Posterior vena cava (tissue), 2 donors: Measurements from ENCODE around the gene REV3L. TPM values are rescaled to one million over a fixed set of nuclear protein-coding genes. Genes with fewer than 3 reads are reported as not detected.

ENCODE experiments used
- DNase-seq: peaks from one replicate; pipeline ENCODE4 v3.0.0-alpha.2; 2020; ENCODE audit warnings: low spot score
- intact Hi-C, 2 donors: fragments of 100-400 bp; cut with DNase I; formaldehyde crosslinking; loops; one replicate each; pipeline versions ENCODE4 v1.14.1 to v1.14.2; 2022 to 2023
- total RNA-seq, 2 donors: library from RNA; stranded (reverse); fragmentation: NEBNext Ultra II Directional; extraction: Animal tissue kit (Norgen Biotek cat#: 25700); gene quantifications; one replicate each; pipeline ENCODE4 v1.2.1, GENCODE V29; 2021
- donor health status: DM: yes; HTN: yes; CAD: no.
- donor health status: DM: yes; HTN: yes; CAD: no.

Gene REV3L
- total RNA-seq, 2 donors from 2014 or later, result 63.3 to 70.7 TPM

DNA sequence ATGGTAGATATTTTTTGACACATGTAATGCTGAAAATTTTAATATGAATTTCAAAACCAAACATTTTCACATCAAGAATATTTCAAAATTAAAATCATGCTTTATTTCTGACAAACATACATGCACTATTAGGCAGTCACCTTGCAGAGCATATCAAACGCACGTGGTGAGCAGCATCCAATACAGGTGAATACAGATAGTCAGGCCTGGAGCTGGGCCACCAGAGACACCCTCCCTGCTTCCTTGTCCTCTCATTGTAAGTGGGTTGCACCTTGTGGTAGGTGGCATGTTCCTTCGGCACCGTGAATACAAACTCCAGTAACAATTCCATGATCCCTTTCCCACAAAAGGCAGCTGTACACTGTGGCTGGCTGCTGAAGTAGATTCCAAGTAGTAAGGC lies 8.9 kb downstream of the REV3L start:
- no peak for DNase-seq
- intact Hi-C loops, result no loop called here

DNA sequence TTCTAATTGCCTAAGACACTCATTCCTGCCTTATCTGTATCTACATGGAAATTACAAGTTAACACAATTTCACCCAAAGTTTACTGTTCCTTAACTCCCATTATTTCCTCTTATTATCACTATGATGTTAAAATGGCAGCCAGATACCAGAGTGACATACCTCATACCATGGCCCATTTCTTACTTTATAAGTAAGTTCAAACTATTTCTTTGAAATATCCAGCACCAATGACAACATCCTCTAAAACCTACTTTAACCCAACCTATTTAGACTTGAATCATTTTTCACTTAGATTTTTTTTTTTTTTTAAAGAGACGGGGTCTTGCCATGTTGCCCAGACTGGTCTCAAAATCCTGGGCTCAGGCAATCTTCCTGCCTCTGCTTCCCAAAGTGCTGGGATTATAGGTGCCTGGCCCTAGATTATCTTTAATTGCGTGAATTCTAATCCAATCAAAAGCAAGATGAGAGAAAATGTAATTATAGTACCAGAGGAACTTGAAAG lies 10.0 kb downstream of the REV3L start:
- no peak for DNase-seq
- intact Hi-C loops, result no loop called here

DNA sequence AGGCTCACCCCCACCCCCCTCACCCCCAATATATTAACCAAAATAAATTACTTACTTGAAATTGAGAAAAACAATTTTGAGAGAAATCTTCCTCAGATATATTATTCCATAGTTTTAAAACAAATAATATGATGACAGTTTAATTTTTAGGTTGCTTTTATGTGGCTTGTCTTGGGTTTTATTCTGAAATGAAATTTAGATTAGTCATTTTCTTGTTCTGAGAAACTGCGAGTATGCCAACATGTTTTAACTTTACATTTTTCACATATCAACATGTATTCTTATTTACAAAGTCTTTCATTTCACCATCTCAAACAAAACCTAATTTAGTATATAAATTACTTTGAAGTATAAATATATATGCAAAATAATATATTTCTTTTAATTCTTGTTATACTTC lies 11.1 kb downstream of the REV3L start:
- intact Hi-C loops, result no loop called here
- DNase-seq, result no peak

DNA sequence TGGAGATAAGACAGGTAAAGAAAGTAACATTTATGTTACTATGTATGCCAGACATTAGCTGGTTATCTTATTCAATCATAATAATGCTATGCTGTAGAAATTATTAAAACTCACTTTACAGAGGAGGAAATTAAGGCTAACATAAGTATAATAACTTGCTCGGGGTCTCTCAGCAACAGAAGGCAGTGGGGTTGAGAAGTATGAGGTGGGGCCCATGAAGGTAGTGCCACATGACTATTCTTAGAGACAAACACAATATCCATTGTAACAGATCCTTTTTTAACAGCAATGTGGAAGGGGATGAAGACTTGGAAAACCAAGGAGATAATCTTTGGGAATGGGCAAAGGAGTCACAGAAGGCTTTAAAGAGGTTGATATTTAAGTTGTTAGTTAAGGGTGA lies 11.5 kb downstream of the REV3L start:
- intact Hi-C loops, result no loop called here

DNA sequence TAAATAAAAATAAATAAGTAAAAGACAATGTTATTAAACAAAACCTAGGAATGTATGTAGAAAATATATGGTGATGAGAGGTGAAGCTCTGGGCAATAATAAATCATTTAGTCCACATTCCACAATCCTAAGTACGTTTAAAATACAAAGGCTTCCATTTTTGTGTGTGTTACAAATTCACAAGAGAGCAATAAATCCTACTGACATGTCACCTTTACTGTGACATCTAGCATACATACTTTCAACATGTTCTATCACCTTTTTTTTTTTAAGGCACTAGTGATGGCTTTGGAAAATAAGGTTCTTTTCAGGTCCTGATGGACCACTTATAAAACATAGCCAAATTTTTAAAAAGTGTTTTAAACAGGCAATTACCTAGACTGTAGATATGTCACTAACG lies 12.0 kb downstream of the REV3L start:
- DNase-seq, result no peak
- intact Hi-C loops, result no loop called here

More for the DNA sequence above, 11.5 kb downstream of the REV3L start:
- DNase-seq, result no peak

DNA sequence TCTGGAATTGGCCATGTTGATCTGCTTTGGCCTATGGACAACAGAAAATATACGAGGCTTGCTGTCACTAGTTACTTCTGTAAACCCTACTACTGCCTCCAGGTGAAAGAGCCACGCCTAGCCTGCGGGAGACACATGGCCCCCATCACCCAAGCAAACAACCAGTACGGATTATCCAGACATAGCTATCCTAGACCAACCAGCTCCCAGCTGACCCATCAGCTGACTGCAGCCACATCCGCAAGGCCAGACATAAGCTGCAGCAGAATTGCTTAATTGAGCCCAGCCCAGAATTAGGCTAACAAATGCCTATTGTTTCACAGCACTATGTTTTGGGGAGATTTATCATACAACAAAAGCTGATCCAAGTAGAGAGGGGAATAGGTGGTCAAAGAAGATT lies 13.5 kb downstream of the REV3L start:
- intact Hi-C loops, result no loop called here
- no peak for DNase-seq

DNA sequence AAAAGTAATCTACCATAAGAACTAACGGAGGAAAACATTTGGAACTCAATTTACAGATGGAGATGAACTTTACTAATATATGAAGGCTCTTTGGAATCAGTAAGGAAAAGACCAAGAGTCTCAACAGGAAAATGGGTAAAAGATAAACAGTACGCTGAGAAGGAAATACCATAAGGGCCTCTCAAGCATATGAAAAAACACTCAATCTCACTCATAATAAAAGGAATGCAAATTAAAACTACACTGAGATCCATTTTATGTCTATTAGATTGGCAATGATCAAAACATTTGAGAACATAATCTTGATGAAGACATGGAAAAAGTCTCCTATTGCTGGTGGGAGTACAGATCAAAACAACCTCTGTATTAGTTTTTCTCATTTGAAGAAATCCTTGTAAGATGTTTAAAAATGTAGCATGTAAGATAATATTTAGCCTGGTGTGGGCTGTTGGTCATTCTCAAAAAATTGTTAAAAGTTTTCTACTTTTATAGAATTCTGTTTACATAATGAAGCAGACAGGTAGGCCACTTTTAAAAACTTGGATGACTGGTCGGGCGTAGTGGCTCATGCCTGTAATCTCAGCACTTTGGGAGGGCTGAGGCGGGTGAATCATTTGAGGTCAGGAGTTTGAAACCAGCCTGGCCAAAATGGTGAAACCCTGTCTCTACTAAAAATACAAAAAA lies 14.5 kb downstream of the REV3L start:
- intact Hi-C loops, result no loop called here
- DNase-seq, result no peak

DNA sequence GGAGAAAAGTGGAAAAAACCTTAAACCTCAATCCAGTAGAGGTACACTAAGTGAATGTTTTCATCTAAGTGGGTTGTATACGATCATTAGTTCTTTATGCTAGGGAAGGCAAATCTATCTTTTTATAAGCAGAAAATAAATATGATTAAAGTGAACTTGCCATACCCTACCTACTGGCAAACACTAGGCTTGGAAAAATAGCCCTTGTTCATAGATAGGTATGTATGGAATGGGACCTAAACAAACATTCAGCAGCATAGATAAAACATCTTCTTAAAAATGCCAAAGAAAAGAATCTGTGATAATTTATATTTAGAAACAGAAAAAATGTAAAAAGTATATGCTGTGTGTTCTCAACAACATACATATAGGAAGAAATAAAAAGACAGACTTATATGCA lies 18.8 kb downstream of the REV3L start:
- intact Hi-C loops, result no loop called here
- DNase-seq, result no peak

DNA sequence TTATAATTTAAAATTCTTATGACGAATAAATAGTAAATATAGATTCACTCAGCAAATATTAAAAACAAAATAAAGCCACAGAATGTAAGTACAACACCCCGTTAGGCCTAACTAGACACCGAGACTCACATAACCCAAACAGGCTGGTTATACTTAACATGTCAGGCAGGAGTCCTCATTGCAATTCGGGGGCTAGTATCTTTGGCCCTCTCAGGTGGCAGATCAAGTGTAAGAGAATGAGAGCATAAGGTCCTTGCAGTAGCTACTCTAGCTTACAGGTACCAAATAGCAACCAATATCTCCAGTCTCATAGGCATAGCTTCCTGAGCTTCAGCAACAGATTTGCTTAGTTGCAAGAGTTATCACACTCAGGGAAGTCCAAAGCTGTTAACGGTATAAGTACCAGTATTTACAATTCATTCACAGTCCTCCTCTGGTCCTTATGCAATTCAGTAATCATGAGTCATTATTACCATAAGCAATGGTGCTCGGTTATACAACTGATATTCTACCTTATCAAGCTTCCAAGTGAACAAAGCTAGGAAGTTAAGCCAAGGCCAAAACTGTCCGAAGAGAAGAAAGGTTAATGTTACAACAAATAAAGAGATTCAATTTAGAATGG lies 20.1 kb downstream of the REV3L start:
- intact Hi-C loops, result no loop called here
- no peak for DNase-seq

DNA sequence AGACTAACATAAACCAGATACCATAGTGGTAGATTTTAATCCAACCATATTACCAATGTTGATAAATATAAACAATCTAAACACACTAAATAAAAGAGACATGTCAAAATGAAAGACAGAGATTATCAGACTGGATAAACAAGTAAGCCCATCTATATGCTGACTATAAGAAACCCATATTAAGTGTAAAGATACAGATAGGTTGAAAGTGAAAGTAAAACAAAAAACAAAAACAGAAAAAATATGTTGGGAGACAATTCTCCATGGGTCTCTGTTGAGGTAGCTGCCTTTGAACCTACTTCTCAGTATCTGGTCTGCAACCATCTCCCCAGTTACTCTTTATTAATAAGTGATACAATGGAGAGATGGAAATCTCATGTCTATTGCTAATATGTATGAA lies 21.2 kb downstream of the REV3L start:
- no peak for DNase-seq
- intact Hi-C loops, result no loop called here

DNA sequence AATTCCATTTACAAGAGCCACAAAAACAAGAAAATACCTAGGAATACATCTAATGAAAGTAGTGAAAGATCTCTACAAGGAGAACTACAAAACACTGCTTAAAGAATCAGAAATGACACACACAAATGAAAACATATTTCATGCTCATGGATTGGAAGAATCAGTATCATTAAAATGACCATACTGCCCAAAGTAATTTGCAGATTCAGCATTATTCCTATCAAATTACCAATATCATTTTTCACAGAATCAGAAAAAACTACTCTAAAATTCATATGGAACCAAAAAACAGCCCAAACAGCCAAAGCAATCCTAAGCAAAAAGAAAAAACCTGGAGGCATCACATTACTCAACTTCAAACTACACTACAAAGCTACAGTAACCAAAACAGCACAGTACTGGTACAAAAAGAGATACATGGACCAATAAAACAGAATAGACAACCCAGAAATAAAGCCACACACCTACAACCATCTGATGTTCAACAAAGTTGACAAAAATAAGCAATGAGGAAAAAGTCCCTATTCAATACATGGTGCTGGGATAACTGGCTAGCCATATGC lies 24.3 kb downstream of the REV3L start:
- intact Hi-C loops, result no loop called here
- no peak for DNase-seq

DNA sequence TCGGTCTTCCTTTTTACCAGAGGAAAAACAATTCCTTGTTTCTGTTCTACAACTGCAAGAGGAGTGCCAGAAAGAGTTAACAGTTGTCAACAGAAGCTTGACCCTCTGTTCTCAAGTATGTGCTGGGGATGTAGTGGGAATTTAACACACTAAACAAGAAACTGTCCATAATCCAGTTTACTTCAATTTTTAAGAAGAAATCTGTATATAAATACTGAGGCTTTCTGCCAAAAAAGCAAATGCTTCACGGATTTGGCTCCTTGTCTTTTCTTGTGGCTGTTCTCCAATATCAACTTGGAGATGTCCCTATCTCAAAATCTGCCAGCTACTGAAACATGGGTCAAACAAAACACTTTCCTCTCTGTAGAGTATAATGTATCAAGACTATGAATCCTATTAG lies 26.8 kb downstream of the REV3L start:
- DNase-seq, result no peak
- intact Hi-C loops, result no loop called here

DNA sequence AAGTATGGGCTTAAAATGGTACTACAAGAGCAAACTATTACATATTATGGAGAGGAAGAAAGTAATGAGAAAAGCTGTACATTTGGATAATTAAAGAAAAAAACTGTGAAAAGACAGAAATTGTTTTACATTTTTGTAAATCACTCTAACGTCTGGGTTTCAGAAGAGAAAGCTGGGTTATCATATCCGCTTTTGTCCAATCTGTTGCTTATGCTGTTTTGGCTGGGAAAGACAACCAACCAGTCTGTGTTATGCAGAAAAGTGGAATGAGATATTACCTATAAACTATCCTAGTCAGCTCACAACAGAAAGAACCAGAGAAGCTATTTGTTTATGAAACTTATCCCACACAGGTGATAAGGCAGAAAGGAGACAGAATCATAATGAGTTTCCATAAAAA lies 32.4 kb downstream of the REV3L start:
- DNase-seq, result no peak
- intact Hi-C loops, result no loop called here

DNA sequence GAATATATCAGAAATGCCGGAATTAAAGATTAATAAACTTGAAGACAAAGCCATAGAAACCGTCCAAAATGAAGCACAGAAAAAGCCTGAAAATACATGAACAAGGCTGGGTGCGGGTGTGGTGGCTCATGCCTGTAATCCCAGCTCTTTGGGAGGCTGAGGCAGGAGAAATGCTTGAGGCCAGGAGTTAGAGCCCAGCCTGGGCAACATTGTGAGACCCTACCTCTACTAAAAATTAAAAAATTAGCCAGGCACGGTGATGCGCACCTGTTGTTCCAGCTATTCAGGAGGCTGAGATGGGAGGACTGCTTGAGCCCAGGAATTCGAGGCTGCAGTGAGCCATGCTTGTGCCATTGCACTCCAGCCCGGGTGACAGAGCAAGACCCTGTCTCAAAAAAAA lies 32.9 kb downstream of the REV3L start:
- intact Hi-C loops, result no loop called here
- DNase-seq, result no peak

DNA sequence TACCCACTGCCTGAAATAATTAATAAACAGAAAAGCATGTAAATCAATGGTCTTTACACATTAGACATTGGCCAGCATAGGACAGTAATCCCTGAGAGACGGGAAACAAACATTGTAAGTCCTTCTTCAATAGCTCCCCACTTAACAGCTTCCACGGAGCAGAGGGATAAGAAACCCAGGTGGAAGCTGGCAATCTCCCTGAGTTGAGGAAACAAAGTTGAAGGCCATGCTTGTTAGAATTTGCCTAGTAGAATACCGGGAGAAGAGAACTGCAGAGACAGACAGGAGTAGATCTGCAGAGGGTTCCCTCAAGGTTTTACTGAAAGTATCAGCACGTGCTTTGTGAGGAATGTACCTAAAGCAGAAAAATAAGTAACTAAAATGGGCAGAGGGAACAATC lies 33.9 kb downstream of the REV3L start:
- DNase-seq, result no peak
- intact Hi-C loops, result no loop called here

DNA sequence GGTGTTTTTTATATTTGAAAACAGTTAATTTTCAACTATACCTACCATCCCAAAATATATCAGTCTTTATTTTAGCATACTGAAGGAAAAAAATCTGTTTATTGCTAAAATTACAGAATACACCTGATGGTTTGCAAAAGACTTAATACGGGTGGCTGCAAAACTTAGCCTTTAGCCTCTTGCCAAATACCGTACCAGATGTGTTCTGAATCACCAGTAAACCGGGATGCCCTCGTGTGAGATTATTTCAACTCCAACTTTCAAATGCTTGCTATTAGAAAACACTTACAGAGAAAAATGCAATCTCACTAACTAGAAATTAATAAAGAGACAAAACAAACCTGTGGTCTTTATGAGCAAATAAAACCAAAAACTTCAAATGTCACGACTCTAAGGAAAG lies 36.0 kb downstream of the REV3L start:
- intact Hi-C loops, result no loop called here

DNA sequence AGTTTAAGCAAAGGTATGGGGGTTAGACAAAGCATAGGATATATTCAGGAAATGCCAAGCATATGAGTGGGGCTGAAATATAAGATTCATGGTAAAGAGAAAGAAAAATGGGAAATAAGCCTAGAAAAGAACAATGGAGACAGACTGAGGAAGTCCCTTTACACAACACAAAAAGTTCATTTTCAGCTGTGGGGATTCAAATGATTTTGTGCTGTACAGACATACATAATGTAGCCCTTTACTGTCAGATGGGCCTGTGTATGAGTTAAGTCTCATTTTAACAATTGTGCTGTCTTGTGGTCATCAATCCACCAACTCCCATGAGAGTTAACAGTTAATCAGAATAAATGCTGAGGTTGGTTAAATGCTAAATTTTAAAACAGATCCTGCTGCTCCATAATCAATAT lies 37.2 kb downstream of the REV3L start:
- intact Hi-C loops, result loop anchor here in 1 of 2 donors (1.0 kb wide), 1 partner anchor 21 kb away; no protein-coding TSS in a partner anchor
- no peak for DNase-seq

More for the DNA sequence above, 36.0 kb downstream of the REV3L start:
- DNase-seq, result no peak

DNA sequence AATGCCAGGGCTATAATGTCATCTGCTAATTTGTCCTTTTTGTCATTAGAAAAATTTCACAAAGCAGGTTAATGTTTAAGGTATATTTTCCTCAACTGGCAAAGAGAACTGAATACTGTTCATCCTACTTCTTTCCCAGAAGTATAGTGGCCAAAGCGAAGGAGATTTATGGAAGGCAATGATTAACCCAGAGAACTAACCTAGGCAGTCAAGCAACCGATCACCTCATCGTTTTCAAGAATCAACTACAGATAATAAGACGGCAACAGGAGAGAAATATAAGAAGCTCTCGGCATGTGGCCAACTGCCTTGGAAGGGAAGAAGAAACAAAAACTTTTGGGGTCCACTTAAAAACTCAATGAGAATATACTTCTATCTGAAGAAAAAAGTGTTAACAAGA lies 38.2 kb downstream of the REV3L start:
- no peak for DNase-seq
- intact Hi-C loops, result loop anchor here in 1 of 2 donors (1.0 kb wide), 1 partner anchor 23 kb away; no protein-coding TSS in a partner anchor

DNA sequence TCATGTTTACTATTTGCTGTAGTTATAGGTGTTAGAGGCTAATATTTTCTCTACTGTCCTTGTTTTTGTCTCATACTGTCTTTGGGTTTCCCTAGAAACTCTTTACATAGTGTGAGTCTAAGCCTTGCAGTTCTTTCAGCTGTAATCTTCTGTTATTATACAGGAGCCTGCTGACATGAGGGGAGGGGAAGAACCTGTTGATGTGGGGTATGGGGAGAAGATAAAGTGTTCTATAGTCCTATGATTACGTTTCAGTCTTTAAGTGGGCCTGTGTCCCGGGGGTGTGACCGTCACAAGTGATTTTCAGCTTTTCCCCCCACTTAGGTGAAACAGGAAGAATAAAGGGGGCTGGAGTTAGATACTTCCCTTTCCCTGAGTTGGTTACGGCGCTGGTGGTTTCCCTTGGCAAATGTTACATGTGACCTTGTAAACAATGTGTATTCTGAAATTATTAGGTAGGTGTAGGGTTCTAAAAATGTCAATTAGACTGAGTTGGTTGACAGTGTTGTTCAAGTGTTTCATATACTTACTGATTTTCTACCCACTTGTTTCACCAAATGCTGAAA lies 41.3 kb downstream of the REV3L start:
- intact Hi-C loops, result no loop called here

DNA sequence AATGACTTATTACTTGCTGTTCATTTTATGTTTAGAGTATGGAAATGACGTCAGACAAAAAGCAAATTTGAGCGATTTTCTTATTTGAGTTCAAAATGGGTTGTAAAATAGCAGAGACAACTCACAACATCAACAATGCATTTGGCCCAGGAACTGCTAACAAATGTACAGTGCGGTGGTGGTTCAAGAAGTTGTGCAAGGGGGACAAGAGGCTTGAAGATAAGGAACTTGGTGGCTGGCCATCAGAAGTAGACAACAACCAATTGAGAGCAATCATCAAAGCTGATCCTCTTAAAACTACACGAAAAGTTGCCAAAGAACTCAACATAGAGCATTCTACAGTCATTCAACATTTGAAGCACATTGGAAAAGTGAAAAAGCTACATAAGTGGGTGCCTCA lies 43.8 kb downstream of the REV3L start:
- no peak for DNase-seq
- intact Hi-C loops, result no loop called here

More for the DNA sequence above, 41.3 kb downstream of the REV3L start:
- no peak for DNase-seq
